HG03442 (cell line): ENCODE measurements around the gene GALR1.

Source experiments
- ATAC-seq: cut with Tn5 transposase; IDR thresholded peaks from one replicate; pipeline ENCODE4 v1.9.1; 2021; ENCODE audit warnings: mild to moderate bottlenecking, moderate library complexity; ENCODE audit not compliant: unreplicated experiment

GALR1 gene

GRCh38 chr18:77316641-77317040, 67.0 kb downstream of the GALR1 start:
- no peak for ATAC-seq

GRCh38 chr18:77320971-77321559, 71.4 kb downstream of the GALR1 start:
- ATAC-seq = no peak

GRCh38 chr18:77321823-77322805, 72.5 kb downstream of the GALR1 start:
- no peak for ATAC-seq

DNA sequence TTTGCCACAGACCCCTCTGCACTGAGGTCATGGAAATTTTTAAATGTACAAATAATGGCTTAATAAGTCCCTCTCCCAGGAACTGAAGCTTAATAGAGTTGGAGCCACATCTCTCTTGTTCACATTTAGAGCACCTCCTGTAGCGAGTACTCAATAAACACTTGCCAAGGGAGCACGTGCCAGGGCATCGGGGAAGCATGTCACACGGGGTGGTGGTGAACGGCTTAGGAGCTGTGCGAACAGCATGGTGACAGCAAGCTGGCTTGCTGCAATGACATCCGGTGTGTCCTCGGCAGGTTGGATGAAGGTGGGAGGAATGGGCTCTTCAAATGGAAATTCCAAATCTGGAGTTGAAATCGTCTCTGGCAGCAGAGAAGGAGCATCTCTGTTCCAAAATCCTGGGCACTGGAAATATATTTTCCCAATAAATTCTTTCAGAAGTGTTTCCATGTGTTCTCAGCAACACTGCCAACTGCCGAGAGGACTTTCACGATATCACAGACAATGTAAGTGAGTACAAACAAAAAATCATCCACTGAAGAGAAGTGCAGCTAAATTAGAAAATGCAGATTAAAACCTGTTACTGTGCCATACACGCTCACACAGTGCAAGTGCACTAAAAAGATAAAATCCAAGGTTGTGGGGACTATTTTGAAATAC, 74.1 kb downstream of the GALR1 start:
- no peak for ATAC-seq
